HepG2 (cell line): ENCODE data around the gene SLIT1. TPM values are rescaled to one million over a fixed set of nuclear protein-coding genes. Genes with fewer than 3 reads are reported as not detected.
A peak's percentile ranks its signal among the peaks of the same experiment; 100 is the strongest.

Experiments
- ATAC-seq: fragments of 200-7000 bp; cut with Tn5 transposase; 3 replicates; pipeline ENCODE4 v1.9.1; 2020; ENCODE audit warnings: mild to moderate bottlenecking, moderate library complexity
- BruUV-seq: library from RNA; stranded (reverse); fragments of 400-500 nt; replicated peaks from 2 replicates; lab custom pipeline; 2021; lab: Mats Ljungman, UMichigan
- CTCF ChIA-PET: fragments of 300-600 bp; formaldehyde crosslinking; extraction: SDS; loops from one replicate; lab custom pipeline; 2021; ENCODE audit warnings: low total read pairs, inconsistent platforms, low intra/inter-chr PET ratio; lab: Yijun Ruan, JAX
- POLR2A ChIA-PET: fragments of 350-600 bp; sonication (Branson Sonifier 250); formaldehyde crosslinking; loops from one replicate; lab custom pipeline; 2020; ENCODE audit warnings: antibody characterized with exemption, inconsistent platforms; lab: Yijun Ruan, JAX
- DNase-seq: peaks from one replicate; pipeline ENCODE4 v3.0.0-alpha.2; 2015; ENCODE audit warnings: low spot score
- FAIRE-seq: peaks from 3 replicates; lab custom pipeline; 2011; peaks lifted over from hg19 to GRCh38; lab: Jason Lieb, UNC
- H2AFZ ChIP-seq: one replicate; pipeline ENCODE4 v1.6.1; 2011; ENCODE audit warnings: low read length, inconsistent platforms
- H3K27ac ChIP-seq: fragments of 300-600 bp; 3 replicates; pipeline ENCODE4 v1.8.0; 2011; ENCODE audit warnings: mixed run types, mild to moderate bottlenecking, mixed read lengths, low read length, inconsistent platforms; ENCODE audit not compliant: insufficient read depth; ENCODE audit errors: extremely low read length
- H3K27me3 ChIP-seq, 2 experiments: fragments of 200-600 bp in 1 of 2; 2 replicates in 1 of 2; 3 replicates in 1 of 2; pipeline versions ENCODE4 v1.6.0 to v1.8.0; 2011; ENCODE audit warnings: low read length in 2 of 2, mild to moderate bottlenecking in 2 of 2, moderate library complexity in 2 of 2, inconsistent platforms in 1 of 2; ENCODE audit not compliant: insufficient read depth in 2 of 2, control insufficient read depth in 1 of 2
- H3K36me3 ChIP-seq, 2 experiments: fragments of 200-600 bp in 1 of 2; replicated peaks in 1 of 2; 2 replicates in 1 of 2; 3 replicates in 1 of 2; pipeline versions ENCODE4 v1.5.1 to v1.8.0; 2011; ENCODE audit warnings: low read length in 2 of 2, inconsistent platforms in 1 of 2; ENCODE audit not compliant: insufficient read depth in 2 of 2, control insufficient read depth in 1 of 2
- H3K4me1 ChIP-seq: 2 replicates; pipeline ENCODE4 v1.5.1; 2012; ENCODE audit warnings: low read length, inconsistent platforms; ENCODE audit not compliant: insufficient read depth
- H3K4me2 ChIP-seq: 2 replicates; pipeline ENCODE4 v1.6.0; 2011; ENCODE audit warnings: low read depth, low read length, inconsistent platforms
- H3K4me3 ChIP-seq, 3 experiments: fragments of 200-600 bp in 1 of 3; sonication (generic), shearing (Covaris generic) in 1 of 3; replicated peaks in 1 of 3; 2 replicates each; pipeline ENCODE4 v1.5.1; 2011 to 2016; ENCODE audit warnings: low read length in 3 of 3, inconsistent platforms in 2 of 3, low read depth in 2 of 3, mild to moderate bottlenecking in 2 of 3, control low read depth in 1 of 3, mixed read lengths in 1 of 3; ENCODE audit not compliant: insufficient read depth in 1 of 3
- H3K79me2 ChIP-seq: one replicate; pipeline ENCODE4 v1.6.1; 2011; ENCODE audit warnings: low read length, inconsistent platforms; ENCODE audit not compliant: insufficient read depth
- H3K9ac ChIP-seq: 2 replicates; pipeline ENCODE4 v1.6.0; 2011; ENCODE audit warnings: mild to moderate bottlenecking, low read depth, low read length, inconsistent platforms; ENCODE audit not compliant: insufficient read depth
- H3K9me3 ChIP-seq: 2 replicates; pipeline ENCODE4 v1.5.1; 2012; ENCODE audit warnings: mild to moderate bottlenecking, low read length
- H4K20me1 ChIP-seq: 2 replicates; pipeline ENCODE4 v1.6.0; 2011; ENCODE audit warnings: inconsistent platforms, mild to moderate bottlenecking, low read length, moderate library complexity; ENCODE audit not compliant: insufficient read depth
- MAFF ChIP-seq: IDR thresholded peaks from 2 replicates; pipeline ENCODE4 v1.6.1; 2011; ENCODE audit warnings: low read depth, low read length, improper control_type of control experiment
- MAFK ChIP-seq, 2 experiments: IDR thresholded peaks in 1 of 2; conservative IDR thresholded peaks in 1 of 2; 2 replicates each; pipeline ENCODE4 v1.6.1; 2011; ENCODE audit warnings: improper control_type of control experiment in 2 of 2, low read length in 2 of 2
- NCOR1 ChIP-seq: fragments of 200-600 bp; sonication (generic); IDR thresholded peaks from 2 replicates; pipeline ENCODE4 v1.7.0; 2017; ENCODE audit warnings: antibody characterized with exemption, low read length, borderline replicate concordance
- ONECUT2 ChIP-seq: sonication (generic); formaldehyde crosslinking; IDR thresholded peaks from 2 replicates; pipeline ENCODE4 v1.4.0; 2020; ENCODE audit warnings: missing genetic modification reagents
- THYN1 ChIP-seq: sonication (generic); formaldehyde crosslinking; IDR thresholded peaks from 2 replicates; pipeline ENCODE4 v1.8.1; 2023; ENCODE audit warnings: low read depth, mild to moderate bottlenecking, moderate library complexity, missing genetic modification reagents, borderline replicate concordance
- ZNF317 ChIP-seq: sonication (generic); formaldehyde crosslinking; IDR thresholded peaks from 2 replicates; pipeline ENCODE4 v1.5.0; 2020; ENCODE audit warnings: mild to moderate bottlenecking, missing genetic modification reagents
- WGBS: methylation state at CpG from one replicate; pipeline ENCODE4 v1.1.6; 2017; ENCODE audit warnings: low lambda C conversion rate; 5-methylcytosine and 5-hydroxymethylcytosine counted together
- in situ Hi-C: cut with HindIII; loops from 2 replicates; pipeline ENCODE4 v1.10.0; 2017; ENCODE audit warnings: low pct_unique_long_range_greater_than_20kb; ENCODE audit not compliant: extremely low pct_ligation_motif_present
- intact Hi-C: fragments of 100-400 bp; cut with micrococcal nuclease; formaldehyde crosslinking; loops from one replicate; pipeline ENCODE4 v1.10.0; 2022; ENCODE audit not compliant: unreplicated experiment
- polyA plus RNA-seq, 8 experiments: library from polyadenylated mRNA; depleted of rRNA in 3 of 8; stranded (reverse) in 7 of 8; unstranded in 1 of 8; fragments of >200 nt; fragmentation: Illumina TruSeq in 4 of 8; extraction: Trizol in 4 of 8; gene quantifications; 2 replicates each; pipeline versions ENCODE4 v1.2.1 to v1.2.3, GENCODE V29; 2011 to 2016; ENCODE audit warnings: low read depth in 4 of 8, missing spikeins in 1 of 8, mixed read lengths in 1 of 8; ENCODE audit not compliant: insufficient read depth in 1 of 8
- total RNA-seq, 5 experiments: library from RNA; depleted of rRNA; stranded (reverse); fragments of >200 nt; fragmentation: Illumina TruSeq; extraction: Trizol; gene quantifications; 2 replicates each; pipeline ENCODE4 v1.2.3, GENCODE V29; 2016; ENCODE audit warnings: low read depth in 1 of 5
- TF ChIP-seq, protein P1 (sequence below): sonication (generic); formaldehyde crosslinking; IDR thresholded peaks from 2 replicates; pipeline ENCODE4 v1.4.0; 2020; ENCODE audit warnings: missing genetic modification reagents
- TF ChIP-seq, protein P2 (sequence below): sonication (generic); formaldehyde crosslinking; IDR thresholded peaks from 2 replicates; pipeline ENCODE4 v1.4.0; 2020; ENCODE audit warnings: missing genetic modification reagents
- TF ChIP-seq, protein P3 (sequence below): IDR thresholded peaks from 2 replicates; pipeline ENCODE4 v1.6.1; 2016; ENCODE audit warnings: missing compliant biosample characterization, missing genetic modification reagents, borderline replicate concordance

SLIT1 gene
- total and polyA plus RNA-seq, 2 of the 13 experiments (the other 11 are each of a cell fraction or from before 2014, with no cell fraction given) = 0.09 to 0.33 TPM

DNA sequence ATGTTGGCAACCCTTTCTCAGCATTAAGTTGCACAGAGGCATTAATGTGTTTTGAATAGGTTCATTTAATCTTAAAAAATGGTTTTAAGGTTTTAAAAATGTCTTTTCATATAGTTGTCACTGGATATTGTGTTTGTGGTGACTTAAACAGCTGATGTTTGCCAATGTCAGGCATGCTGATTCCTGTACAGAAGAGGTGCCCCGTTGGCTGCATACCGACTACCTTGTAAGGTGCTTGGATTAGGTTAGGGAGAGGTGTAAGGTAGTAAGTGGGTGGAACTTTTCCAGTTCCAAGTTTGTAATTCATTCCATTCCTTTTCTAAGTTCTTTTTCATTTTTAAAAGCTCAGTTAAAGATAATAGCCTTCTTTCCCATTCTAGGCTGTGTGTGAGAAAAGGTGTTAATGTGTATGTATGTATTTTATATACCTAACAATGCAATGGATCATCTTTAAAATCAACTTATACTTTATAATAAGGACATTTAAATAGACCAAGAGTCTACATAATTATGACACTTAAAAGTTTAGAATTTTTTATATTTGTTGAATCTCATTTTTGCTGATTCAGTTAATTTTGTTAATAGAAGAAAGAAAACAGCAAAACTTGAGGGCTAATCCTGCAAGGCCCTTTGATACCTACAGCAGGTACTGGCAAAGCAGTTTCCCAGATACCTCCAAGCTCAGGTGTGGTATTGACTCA is 198.5 kb downstream of the SLIT1 start:
- Histone ChIP-seq H3K4me2 (no peak overlapping the region), H4K20me1 (no peaks in the 10 kb centered on the region), H3K4me3 (no peak overlapping the region), H3K9ac (no peak overlapping the region), H3K79me2 (no peaks in the 10 kb centered on the region), H3K27me3 (no peaks in the 10 kb centered on the region), H3K27ac (no peak overlapping the region), H3K36me3 (peaks cover 0 to 10% of the 10 kb centered on the region in 2 experiments; a peak in 2 of 5 replicates), H3K4me1 (no peaks in the 10 kb centered on the region), H3K9me3 (no peaks in the 10 kb centered on the region), H2AFZ (no peak overlapping the region)
- intact Hi-C loops (no loop called here), in situ Hi-C loops (no loop called here)
- no peak for FAIRE-seq
- ChIA-PET POLR2A (no interaction called here), CTCF (no interaction called here)
- WGBS = 97% methylated on average over 2 of the region's 2 CpGs
- no TSS peak for BruUV-seq
- no peak for TF ChIP-seq ONECUT2 (CRISPR knock-in tag)
- TF ChIP-seq ZNF317 = no peak
- TF ChIP-seq, protein P1, sequence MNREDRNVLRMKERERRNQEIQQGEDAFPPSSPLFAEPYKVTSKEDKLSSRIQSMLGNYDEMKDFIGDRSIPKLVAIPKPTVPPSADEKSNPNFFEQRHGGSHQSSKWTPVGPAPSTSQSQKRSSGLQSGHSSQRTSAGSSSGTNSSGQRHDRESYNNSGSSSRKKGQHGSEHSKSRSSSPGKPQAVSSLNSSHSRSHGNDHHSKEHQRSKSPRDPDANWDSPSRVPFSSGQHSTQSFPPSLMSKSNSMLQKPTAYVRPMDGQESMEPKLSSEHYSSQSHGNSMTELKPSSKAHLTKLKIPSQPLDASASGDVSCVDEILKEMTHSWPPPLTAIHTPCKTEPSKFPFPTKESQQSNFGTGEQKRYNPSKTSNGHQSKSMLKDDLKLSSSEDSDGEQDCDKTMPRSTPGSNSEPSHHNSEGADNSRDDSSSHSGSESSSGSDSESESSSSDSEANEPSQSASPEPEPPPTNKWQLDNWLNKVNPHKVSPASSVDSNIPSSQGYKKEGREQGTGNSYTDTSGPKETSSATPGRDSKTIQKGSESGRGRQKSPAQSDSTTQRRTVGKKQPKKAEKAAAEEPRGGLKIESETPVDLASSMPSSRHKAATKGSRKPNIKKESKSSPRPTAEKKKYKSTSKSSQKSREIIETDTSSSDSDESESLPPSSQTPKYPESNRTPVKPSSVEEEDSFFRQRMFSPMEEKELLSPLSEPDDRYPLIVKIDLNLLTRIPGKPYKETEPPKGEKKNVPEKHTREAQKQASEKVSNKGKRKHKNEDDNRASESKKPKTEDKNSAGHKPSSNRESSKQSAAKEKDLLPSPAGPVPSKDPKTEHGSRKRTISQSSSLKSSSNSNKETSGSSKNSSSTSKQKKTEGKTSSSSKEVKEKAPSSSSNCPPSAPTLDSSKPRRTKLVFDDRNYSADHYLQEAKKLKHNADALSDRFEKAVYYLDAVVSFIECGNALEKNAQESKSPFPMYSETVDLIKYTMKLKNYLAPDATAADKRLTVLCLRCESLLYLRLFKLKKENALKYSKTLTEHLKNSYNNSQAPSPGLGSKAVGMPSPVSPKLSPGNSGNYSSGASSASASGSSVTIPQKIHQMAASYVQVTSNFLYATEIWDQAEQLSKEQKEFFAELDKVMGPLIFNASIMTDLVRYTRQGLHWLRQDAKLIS (CRISPR knock-in tag) = no peak
- TF ChIP-seq, protein P2, sequence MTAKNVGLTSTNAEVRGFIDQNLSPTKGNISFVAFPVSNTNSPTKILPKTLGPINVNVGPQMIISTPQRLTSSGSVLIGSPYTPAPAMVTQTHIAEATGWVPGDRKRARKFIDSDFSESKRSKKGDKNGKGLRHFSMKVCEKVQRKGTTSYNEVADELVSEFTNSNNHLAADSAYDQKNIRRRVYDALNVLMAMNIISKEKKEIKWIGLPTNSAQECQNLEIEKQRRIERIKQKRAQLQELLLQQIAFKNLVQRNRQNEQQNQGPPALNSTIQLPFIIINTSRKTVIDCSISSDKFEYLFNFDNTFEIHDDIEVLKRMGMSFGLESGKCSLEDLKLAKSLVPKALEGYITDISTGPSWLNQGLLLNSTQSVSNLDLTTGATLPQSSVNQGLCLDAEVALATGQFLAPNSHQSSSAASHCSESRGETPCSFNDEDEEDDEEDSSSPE (CRISPR knock-in tag) = no peak
- TF ChIP-seq THYN1 = no peak
- peak; percentile 91 to 96 for TF ChIP-seq MAFK (conservative IDR thresholded peaks at IDR 0.05 in 1 of 2, IDR thresholded peaks at IDR 0.05 in 1 of 2; ENCODE audit: low read length in 2 of 2)
- peak; percentile 90 for TF ChIP-seq MAFF
- TF ChIP-seq, protein P3, sequence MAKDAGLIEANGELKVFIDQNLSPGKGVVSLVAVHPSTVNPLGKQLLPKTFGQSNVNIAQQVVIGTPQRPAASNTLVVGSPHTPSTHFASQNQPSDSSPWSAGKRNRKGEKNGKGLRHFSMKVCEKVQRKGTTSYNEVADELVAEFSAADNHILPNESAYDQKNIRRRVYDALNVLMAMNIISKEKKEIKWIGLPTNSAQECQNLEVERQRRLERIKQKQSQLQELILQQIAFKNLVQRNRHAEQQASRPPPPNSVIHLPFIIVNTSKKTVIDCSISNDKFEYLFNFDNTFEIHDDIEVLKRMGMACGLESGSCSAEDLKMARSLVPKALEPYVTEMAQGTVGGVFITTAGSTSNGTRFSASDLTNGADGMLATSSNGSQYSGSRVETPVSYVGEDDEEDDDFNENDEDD (CRISPR knock-in tag) = no peak
- no peak for TF ChIP-seq NCOR1
- no peak for DNase-seq
- ATAC-seq = no peak
